Kidney (tissue), 14 donors: Measurements from ENCODE around the gene AKT3. TPM values are rescaled to one million over a fixed set of nuclear protein-coding genes. Genes with fewer than 3 reads are reported as not detected.

ENCODE experiments used
- DNase-seq, 5 donors: peaks; one replicate each; pipeline ENCODE4 v3.0.0-alpha.2; 2013 to 2020
- FAIRE-seq: peaks from 2 replicates; lab custom pipeline; 2012; peaks lifted over from hg19 to GRCh38; lab: Jason Lieb, UNC
- H3K27ac ChIP-seq, 2 donors: one replicate each; pipeline ENCODE4 v1.7.0; 2013; ENCODE audit warnings: low read depth in 2 of 2, low read length in 2 of 2, inconsistent platforms in 1 of 2
- H3K27me3 ChIP-seq: one replicate; pipeline ENCODE4 v1.7.1; 2013; ENCODE audit warnings: low read length, inconsistent platforms; ENCODE audit not compliant: control insufficient read depth, insufficient read depth
- H3K36me3 ChIP-seq, 3 donors: one replicate each; pipeline versions ENCODE4 v1.7.0 to v1.7.1; 2013; ENCODE audit warnings: low read length in 3 of 3, control low read depth in 1 of 3, inconsistent platforms in 1 of 3; ENCODE audit not compliant: insufficient read depth in 3 of 3, control insufficient read depth in 2 of 3
- H3K4me1 ChIP-seq, 3 donors: one replicate each; pipeline versions ENCODE4 v1.7.0 to v1.7.1; 2013; ENCODE audit warnings: low read length in 3 of 3, inconsistent platforms in 1 of 3, low read depth in 1 of 3; ENCODE audit not compliant: control insufficient read depth in 2 of 3, insufficient read depth in 2 of 3
- H3K4me3 ChIP-seq, 3 donors: one replicate each; pipeline versions ENCODE4 v1.7.0 to v1.8.1; 2013; ENCODE audit warnings: low read length in 3 of 3, control low read depth in 1 of 3, inconsistent platforms in 1 of 3
- H3K9ac ChIP-seq, 3 donors: one replicate each; pipeline versions ENCODE4 v1.7.0 to v1.7.1; 2013; ENCODE audit warnings: low read length in 3 of 3, control low read depth in 1 of 3, inconsistent platforms in 1 of 3
- H3K9me3 ChIP-seq, 3 donors: one replicate each; pipeline versions ENCODE4 v1.7.0 to v1.7.1; 2013; ENCODE audit warnings: low read length in 3 of 3, control low read depth in 1 of 3, inconsistent platforms in 1 of 3; ENCODE audit not compliant: control insufficient read depth in 2 of 3, insufficient read depth in 1 of 3
- intact Hi-C: fragments of 100-400 bp; cut with DNase I; formaldehyde crosslinking; loops from one replicate; pipeline ENCODE4 v1.11.1; 2022
- polyA plus RNA-seq: library from polyadenylated mRNA; stranded (reverse); fragments of 350-450 nt; fragmentation: Illumina TruSeq; extraction: RNeasy Lipid Tissue Mini Kit (QIAGEN cat#74804); gene quantifications from one replicate; pipeline ENCODE4 v1.2.3, GENCODE V29; 2014; ENCODE audit warnings: low read depth, low replicate concordance; ENCODE audit not compliant: insufficient read depth
- total RNA-seq: library from RNA; stranded (reverse); fragmentation: NEBNext Ultra II Directional; extraction: Animal tissue kit (Norgen Biotek cat#: 25700); gene quantifications from one replicate; pipeline ENCODE4 v1.2.1, GENCODE V29; 2021
- TF ChIP-seq, protein P1 (sequence below): IDR thresholded peaks from 3 replicates; pipeline ENCODE4 v1.5.1; 2012; ENCODE audit warnings: mild to moderate bottlenecking, moderate library complexity, borderline replicate concordance; ENCODE audit not compliant: insufficient read depth; ENCODE audit errors: extremely low read depth
- donor health status: control.
- donor health status: control.
- donor health status: control.
- donor health status: control.
- donor health status: control.
- donor health status: DM: yes; HTN: yes; CAD: no.
- donor health status: Normal renal cell carcinoma (clear cell type).

The AKT3 gene
- total and polyA plus RNA-seq, 2 donors from 2014 or later: 9.5 to 81.6 TPM

- Histone ChIP-seq H3K27me3 (no peaks in the 10 kb centered on the region), H3K4me1 (no peaks in the 10 kb centered on the region), H3K36me3 (no peaks in the 10 kb centered on the region), H3K27ac (no peak overlapping the region), H3K9ac (no peak overlapping the region), H3K9me3 (no peaks in the 10 kb centered on the region), H3K4me3 (no peak overlapping the region)
- DNase-seq: no peak
- TF ChIP-seq, protein P1, sequence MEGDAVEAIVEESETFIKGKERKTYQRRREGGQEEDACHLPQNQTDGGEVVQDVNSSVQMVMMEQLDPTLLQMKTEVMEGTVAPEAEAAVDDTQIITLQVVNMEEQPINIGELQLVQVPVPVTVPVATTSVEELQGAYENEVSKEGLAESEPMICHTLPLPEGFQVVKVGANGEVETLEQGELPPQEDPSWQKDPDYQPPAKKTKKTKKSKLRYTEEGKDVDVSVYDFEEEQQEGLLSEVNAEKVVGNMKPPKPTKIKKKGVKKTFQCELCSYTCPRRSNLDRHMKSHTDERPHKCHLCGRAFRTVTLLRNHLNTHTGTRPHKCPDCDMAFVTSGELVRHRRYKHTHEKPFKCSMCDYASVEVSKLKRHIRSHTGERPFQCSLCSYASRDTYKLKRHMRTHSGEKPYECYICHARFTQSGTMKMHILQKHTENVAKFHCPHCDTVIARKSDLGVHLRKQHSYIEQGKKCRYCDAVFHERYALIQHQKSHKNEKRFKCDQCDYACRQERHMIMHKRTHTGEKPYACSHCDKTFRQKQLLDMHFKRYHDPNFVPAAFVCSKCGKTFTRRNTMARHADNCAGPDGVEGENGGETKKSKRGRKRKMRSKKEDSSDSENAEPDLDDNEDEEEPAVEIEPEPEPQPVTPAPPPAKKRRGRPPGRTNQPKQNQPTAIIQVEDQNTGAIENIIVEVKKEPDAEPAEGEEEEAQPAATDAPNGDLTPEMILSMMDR: no peak
- intact Hi-C loops: no loop called here
- FAIRE-seq: no peak
These were observed 320.5 kb downstream of the AKT3 start for GRCh38 chr1:243529512-243529911.

GRCh38 chr1:243528459-243529121, 321.5 kb downstream of the AKT3 start:
- Histone ChIP-seq H3K9ac (no peak overlapping the region), H3K27me3 (no peaks in the 10 kb centered on the region), H3K27ac (no peak overlapping the region), H3K36me3 (no peaks in the 10 kb centered on the region), H3K4me1 (no peaks in the 10 kb centered on the region), H3K4me3 (no peak overlapping the region), H3K9me3 (no peaks in the 10 kb centered on the region)
- TF ChIP-seq, protein P1: no peak
- intact Hi-C loops: no loop called here
- no peak for FAIRE-seq
- DNase-seq: no peak

DNA sequence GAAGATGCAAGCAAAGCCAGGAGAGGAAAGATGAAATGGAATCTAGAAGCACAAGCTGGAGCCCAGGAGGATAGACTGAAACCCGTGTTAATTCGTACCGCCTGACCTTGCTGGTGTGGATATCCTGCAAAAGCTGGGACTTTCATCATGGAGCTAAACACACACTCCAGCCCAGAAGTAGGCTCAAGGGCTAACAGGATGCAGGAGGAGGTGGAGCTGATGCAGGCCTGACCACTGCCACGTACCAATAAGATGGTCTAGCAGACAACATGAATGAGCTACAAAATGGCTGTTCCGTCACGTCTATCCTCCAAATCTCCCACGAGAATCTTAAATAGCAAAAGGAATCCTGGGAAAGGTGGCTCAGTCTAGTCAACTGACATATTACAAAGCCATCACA, 323.9 kb downstream of the AKT3 start:
- H3K4me1 ChIP-seq: no peaks in the 10 kb centered on the region
- FAIRE-seq (no peak), DNase-seq (no peak)
- no peaks in the 10 kb centered on the region for H3K27me3 ChIP-seq
- intact Hi-C loops: no loop called here
- TF ChIP-seq, protein P1: no peak
- no peak overlapping the region for H3K9ac ChIP-seq
- H3K9me3 ChIP-seq: no peaks in the 10 kb centered on the region
- no peak overlapping the region for H3K4me3 ChIP-seq
- H3K36me3 ChIP-seq: no peaks in the 10 kb centered on the region
- H3K27ac ChIP-seq: no peak overlapping the region

- intact Hi-C loops: no loop called here
- no peak overlapping the region for H3K27ac ChIP-seq
- no peak overlapping the region for H3K4me3 ChIP-seq
- TF ChIP-seq, protein P1: no peak
- H3K36me3 ChIP-seq: no peaks in the 10 kb centered on the region
- DNase-seq: no peak
- H3K4me1 ChIP-seq: no peaks in the 10 kb centered on the region
- FAIRE-seq: no peak
- H3K27me3 ChIP-seq: no peaks in the 10 kb centered on the region
- H3K9me3 ChIP-seq: no peaks in the 10 kb centered on the region
- no peak overlapping the region for H3K9ac ChIP-seq
These were observed 325.0 kb downstream of the AKT3 start for GRCh38 chr1:243525085-243525487.
